ENCODE measurements around the gene RPTOR.

Gene RPTOR

GRCh38 chr17:80984749-80985148, 440.1 kb downstream of the RPTOR start:
- Histone ChIP-seq H3K27ac (ENCODE audit: low read length) (no peak overlapping the region), H3K9me3 (ENCODE audit: insufficient read depth, low read length, severe bottlenecking) (no peaks in the 10 kb centered on the region), H2AFZ (ENCODE audit: low read depth, low read length) (no peak overlapping the region), H3K27me3 (ENCODE audit: insufficient read depth, low read length, poor library complexity) (peaks cover 3% of the 10 kb centered on the region), H4K20me1 (ENCODE audit: insufficient read depth, low read length) (no peaks in the 10 kb centered on the region; the same call in 1 of the 2 replicates), H3K4me2 (ENCODE audit: insufficient read depth, low read length) (no peak overlapping the region), H3K4me3 (ENCODE audit: low read depth in 1 of 2, low read length in 2 of 2) (no peak overlapping the region), H3K4me1 (ENCODE audit: insufficient read depth, low read length) (peaks cover 18% of the 10 kb centered on the region), H3K36me3 (ENCODE audit: insufficient read depth, low read length) (no peaks in the 10 kb centered on the region), H3K79me2 (ENCODE audit: insufficient read depth, low read length) (no peaks in the 10 kb centered on the region), H3K9ac (ENCODE audit: low read depth, low read length) (no peak overlapping the region)
- no peak for DNase-seq
- TF ChIP-seq EZH2 (IDR thresholded peaks at IDR 0.05; ENCODE audit: borderline replicate concordance, low read depth, low read length, severe bottlenecking): no peak
- no peak for TF ChIP-seq CTCF (IDR thresholded peaks at IDR 0.05; ENCODE audit: borderline replicate concordance, extremely low read depth, low read length, poor library complexity, severe bottlenecking)
- no peak for ATAC-seq (ENCODE audit: insufficient read depth, low read depth)

GRCh38 chr17:80986046-80986445, 441.4 kb downstream of the RPTOR start:
- H3K9me3 ChIP-seq (ENCODE audit: insufficient read depth, low read length, severe bottlenecking): no peaks in the 10 kb centered on the region
- no peak overlapping the region for H3K4me3 ChIP-seq (ENCODE audit: low read depth in 1 of 2, low read length in 2 of 2)
- no peak overlapping the region for H3K27ac ChIP-seq (ENCODE audit: low read length)
- DNase-seq (no peak), ATAC-seq (ENCODE audit: insufficient read depth, low read depth) (no peak)
- peaks cover 24% of the 10 kb centered on the region for H3K4me1 ChIP-seq (ENCODE audit: insufficient read depth, low read length)
- no peak overlapping the region for H3K9ac ChIP-seq (ENCODE audit: low read depth, low read length)
- H3K4me2 ChIP-seq (ENCODE audit: insufficient read depth, low read length): no peak overlapping the region
- no peak for TF ChIP-seq CTCF (IDR thresholded peaks at IDR 0.05; ENCODE audit: borderline replicate concordance, extremely low read depth, low read length, poor library complexity, severe bottlenecking)
- no peak for TF ChIP-seq EZH2 (IDR thresholded peaks at IDR 0.05; ENCODE audit: borderline replicate concordance, low read depth, low read length, severe bottlenecking)
- no peak overlapping the region for H2AFZ ChIP-seq (ENCODE audit: low read depth, low read length)
- H3K27me3 ChIP-seq (ENCODE audit: insufficient read depth, low read length, poor library complexity): peaks cover 3% of the 10 kb centered on the region
- H3K36me3 ChIP-seq (ENCODE audit: insufficient read depth, low read length): no peaks in the 10 kb centered on the region
- H3K79me2 ChIP-seq (ENCODE audit: insufficient read depth, low read length): no peaks in the 10 kb centered on the region
- no peaks in the 10 kb centered on the region; the same call in 1 of the 2 replicates for H4K20me1 ChIP-seq (ENCODE audit: insufficient read depth, low read length)

- H3K4me1 ChIP-seq (ENCODE audit: insufficient read depth, low read length): peaks cover 24% of the 10 kb centered on the region
- no peak for DNase-seq
These were observed 442.3 kb downstream of the RPTOR start for GRCh38 chr17:80986816-80987475.

More at GRCh38 chr17:80986816-80987475, 442.3 kb downstream of the RPTOR start:
- no peak overlapping the region for H3K9ac ChIP-seq (ENCODE audit: low read depth, low read length)
- H4K20me1 ChIP-seq (ENCODE audit: insufficient read depth, low read length): no peaks in the 10 kb centered on the region; the same call in 1 of the 2 replicates
- no peak overlapping the region for H2AFZ ChIP-seq (ENCODE audit: low read depth, low read length)
- H3K27ac ChIP-seq (ENCODE audit: low read length): no peak overlapping the region
- no peak overlapping the region for H3K4me2 ChIP-seq (ENCODE audit: insufficient read depth, low read length)
- no peaks in the 10 kb centered on the region for H3K36me3 ChIP-seq (ENCODE audit: insufficient read depth, low read length)
- no peak for TF ChIP-seq CTCF (IDR thresholded peaks at IDR 0.05; ENCODE audit: borderline replicate concordance, extremely low read depth, low read length, poor library complexity, severe bottlenecking)
- TF ChIP-seq EZH2 (IDR thresholded peaks at IDR 0.05; ENCODE audit: borderline replicate concordance, low read depth, low read length, severe bottlenecking): no peak
- no peaks in the 10 kb centered on the region for H3K9me3 ChIP-seq (ENCODE audit: insufficient read depth, low read length, severe bottlenecking)
- peaks cover 3% of the 10 kb centered on the region for H3K27me3 ChIP-seq (ENCODE audit: insufficient read depth, low read length, poor library complexity)
- H3K79me2 ChIP-seq (ENCODE audit: insufficient read depth, low read length): no peaks in the 10 kb centered on the region
- no peak overlapping the region for H3K4me3 ChIP-seq (ENCODE audit: low read depth in 1 of 2, low read length in 2 of 2)
- ATAC-seq (ENCODE audit: insufficient read depth, low read depth): no peak
